Measurements from ENCODE around the gene LIN54.

- TF ChIP-seq EZH2 (IDR thresholded peaks at IDR 0.05; ENCODE audit: low read length, missing control alignments) (no peak), CTCF (conservative IDR thresholded peaks at IDR 0.05 in 1 of 2, IDR thresholded peaks at IDR 0.05 in 1 of 2; ENCODE audit: low read depth in 1 of 2, low read length in 2 of 2) (no peak)
These were observed 33.3 kb upstream of the LIN54 start for GRCh38 chr4:83043801-83044407.

All from fibroblast of lung (primary cell).